ENCODE data around the gene RSF1.

RSF1 gene

DNA sequence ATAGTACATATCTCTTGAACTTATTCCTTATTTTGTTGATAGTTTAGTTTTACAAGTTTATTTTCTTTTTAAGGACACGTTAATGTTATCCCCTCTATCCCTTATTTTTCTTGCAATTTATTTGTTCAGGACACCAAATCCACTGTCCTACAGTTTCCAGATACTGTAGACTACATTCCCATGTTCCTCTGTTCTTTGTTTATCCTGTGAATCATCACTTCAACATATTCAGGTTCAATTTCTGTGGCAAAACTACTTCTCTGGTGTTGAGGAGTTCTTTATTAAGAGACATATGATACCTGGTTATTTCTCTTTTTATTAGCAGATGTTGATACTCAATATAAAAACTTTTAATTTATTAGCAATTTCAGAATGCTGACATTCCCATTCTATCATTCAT, 110.2 kb downstream of the RSF1 start:
- no peaks in the 10 kb centered on the region for H3K4me1 Mint-ChIP-seq
- peaks cover 33% of the 10 kb centered on the region for H3K36me3 Mint-ChIP-seq (ENCODE audit: low read depth)
- H3K27me3 Mint-ChIP-seq (ENCODE audit: low read depth), result no peaks in the 10 kb centered on the region
- H3K4me3 Mint-ChIP-seq, result no peak overlapping the region
- no peaks in the 10 kb centered on the region for H3K9me3 Mint-ChIP-seq
- no peak for TF ChIP-seq CTCF (IDR thresholded peaks at IDR 0.05; ENCODE audit: unreplicated experiment in 3 of 3)
- no peak overlapping the region for H3K27ac Mint-ChIP-seq

- Mint-ChIP-seq H3K4me1 (no peaks in the 10 kb centered on the region), H3K9me3 (no peaks in the 10 kb centered on the region), H3K27me3 (ENCODE audit: low read depth) (no peaks in the 10 kb centered on the region), H3K4me3 (no peak overlapping the region), H3K36me3 (ENCODE audit: low read depth) (peaks cover 31% of the 10 kb centered on the region), H3K27ac (no peak overlapping the region)
- no peak for TF ChIP-seq CTCF (IDR thresholded peaks at IDR 0.05; ENCODE audit: unreplicated experiment in 3 of 3)
Measured at GRCh38 chr11:77705876-77706579, 114.5 kb downstream of the RSF1 start.

DNA sequence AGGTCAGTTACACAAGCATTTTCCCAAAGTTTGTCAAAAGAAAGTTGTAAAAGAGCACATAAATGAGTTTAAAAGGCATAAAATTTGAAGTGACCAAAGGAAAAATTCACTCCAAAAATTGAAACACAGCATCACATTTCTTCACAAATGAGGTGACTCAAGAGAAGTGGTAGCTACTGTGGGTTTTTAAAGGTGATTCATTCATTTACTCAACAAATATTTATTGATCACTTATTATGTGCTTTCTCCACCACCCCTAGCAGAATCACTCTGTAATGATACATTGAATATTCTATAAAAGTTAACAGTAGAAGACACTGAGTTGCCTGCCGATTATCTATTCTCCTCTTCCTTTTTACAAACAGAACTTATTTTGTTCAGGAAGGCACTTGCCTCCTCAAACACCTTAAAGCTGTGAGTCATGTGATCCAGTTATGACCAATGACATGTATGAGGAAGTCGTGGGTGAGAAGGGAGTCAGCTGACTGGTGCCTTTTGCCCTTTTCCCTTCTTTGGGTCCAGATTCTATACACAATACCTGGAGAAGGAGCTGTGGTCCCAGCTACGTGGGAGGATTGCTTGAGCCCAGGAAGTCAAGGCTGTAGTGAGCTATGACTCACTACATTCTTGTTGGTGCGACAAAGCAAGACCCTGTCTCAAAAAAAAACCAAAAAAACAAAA, 115.2 kb downstream of the RSF1 start:
- no peak for TF ChIP-seq CTCF (IDR thresholded peaks at IDR 0.05; ENCODE audit: unreplicated experiment in 3 of 3)
- peaks cover 36% of the 10 kb centered on the region for H3K36me3 Mint-ChIP-seq (ENCODE audit: low read depth)

DNA sequence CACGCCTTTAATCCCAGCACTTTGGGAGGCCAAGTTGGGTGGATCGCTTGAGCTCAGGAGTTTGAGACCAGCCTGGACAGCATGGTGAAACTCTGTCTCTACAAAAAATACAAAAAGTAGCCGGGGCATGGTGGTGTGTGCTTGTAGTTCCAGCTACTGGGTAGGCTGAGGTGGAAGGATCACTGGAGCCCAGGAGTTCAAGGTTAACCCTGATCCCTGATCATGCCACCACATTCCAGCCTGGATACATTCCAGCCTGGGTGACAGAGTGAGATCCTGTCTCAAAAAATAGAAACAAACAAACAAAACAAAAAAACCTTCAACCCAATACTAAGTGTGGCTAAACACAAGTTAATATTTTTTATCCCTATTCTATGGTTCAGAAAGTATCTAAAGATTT, 116.5 kb downstream of the RSF1 start:
- no peak for TF ChIP-seq CTCF (IDR thresholded peaks at IDR 0.05; ENCODE audit: unreplicated experiment in 3 of 3)

More for the DNA sequence above, 115.2 kb downstream of the RSF1 start:
- Mint-ChIP-seq H3K4me3 (no peak overlapping the region), H3K4me1 (no peaks in the 10 kb centered on the region), H3K27me3 (ENCODE audit: low read depth) (no peaks in the 10 kb centered on the region), H3K9me3 (no peaks in the 10 kb centered on the region), H3K27ac (no peak overlapping the region)

GRCh38 chr11:77699425-77699824, 121.1 kb downstream of the RSF1 start:
- TF ChIP-seq CTCF (IDR thresholded peaks at IDR 0.05; ENCODE audit: unreplicated experiment in 3 of 3), result no peak
- Mint-ChIP-seq H3K4me3 (no peak overlapping the region), H3K27me3 (ENCODE audit: low read depth) (no peaks in the 10 kb centered on the region), H3K4me1 (no peaks in the 10 kb centered on the region), H3K9me3 (no peaks in the 10 kb centered on the region), H3K36me3 (ENCODE audit: low read depth) (peaks cover 72% of the 10 kb centered on the region), H3K27ac (no peak overlapping the region)

More for the DNA sequence above, 116.5 kb downstream of the RSF1 start:
- no peak overlapping the region for H3K27ac Mint-ChIP-seq
- H3K4me3 Mint-ChIP-seq, result no peak overlapping the region
- H3K27me3 Mint-ChIP-seq (ENCODE audit: low read depth), result no peaks in the 10 kb centered on the region
- peaks cover 42% of the 10 kb centered on the region for H3K36me3 Mint-ChIP-seq (ENCODE audit: low read depth)
- H3K9me3 Mint-ChIP-seq, result no peaks in the 10 kb centered on the region
- no peaks in the 10 kb centered on the region for H3K4me1 Mint-ChIP-seq

DNA sequence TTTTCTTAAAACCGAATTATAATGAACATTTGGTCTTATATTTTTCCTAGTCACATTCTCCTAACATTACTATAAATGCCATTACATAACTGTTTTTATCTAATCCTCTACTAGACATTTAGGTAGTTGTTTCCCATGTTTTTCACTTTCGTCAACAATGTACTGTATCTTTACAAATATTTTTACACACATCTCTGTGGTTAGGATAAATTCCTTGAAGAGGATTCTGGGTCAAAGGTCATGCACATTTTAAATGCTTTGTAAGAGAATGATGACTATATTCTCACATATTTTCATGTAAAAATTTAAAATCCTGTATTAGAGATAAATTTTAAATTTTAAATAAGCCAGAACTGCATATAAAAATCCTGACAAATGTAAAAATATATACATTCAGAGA, 121.6 kb downstream of the RSF1 start:
- Mint-ChIP-seq H3K36me3 (ENCODE audit: low read depth) (peaks cover 72% of the 10 kb centered on the region), H3K27me3 (ENCODE audit: low read depth) (no peaks in the 10 kb centered on the region), H3K4me3 (no peak overlapping the region), H3K4me1 (no peaks in the 10 kb centered on the region), H3K27ac (no peak overlapping the region), H3K9me3 (no peaks in the 10 kb centered on the region)
- TF ChIP-seq CTCF (IDR thresholded peaks at IDR 0.05; ENCODE audit: unreplicated experiment in 3 of 3), result no peak
